ENCODE results near the gene ARF6. TPM values are rescaled to one million over a fixed set of nuclear protein-coding genes. Genes with fewer than 3 reads are reported as not detected.

The ARF6 gene
- total RNA-seq, 3 donors from 2014 or later: 84.3 to 125 (median 123) TPM

- DNase-seq (no peak), ATAC-seq (peak; percentile 42)
- Histone ChIP-seq H3K4me3 (no peak overlapping the region), H3K36me3 (ENCODE audit: low read depth) (no peaks in the 10 kb centered on the region), H3K4me1 (ENCODE audit: low read depth) (peaks cover 10% of the 10 kb centered on the region), H3K9me3 (no peaks in the 10 kb centered on the region)
- intact Hi-C loops (cut with DNase I, micrococcal nuclease): no loop called here
- no peak for TF ChIP-seq CTCF (IDR thresholded peaks at IDR 0.05)
These were observed 48.0 kb downstream of the ARF6 start for GRCh38 chr14:49940808-49941421.

GRCh38 chr14:49942090-49942489 is 49.2 kb downstream of the ARF6 start:
- Histone ChIP-seq H3K4me1 (ENCODE audit: low read depth) (peaks cover 22% of the 10 kb centered on the region), H3K4me3 (no peak overlapping the region), H3K36me3 (ENCODE audit: low read depth) (no peaks in the 10 kb centered on the region), H3K9me3 (no peaks in the 10 kb centered on the region)
- no peak for DNase-seq
- ATAC-seq: no peak
- intact Hi-C loops (cut with DNase I, micrococcal nuclease): no loop called here
- TF ChIP-seq CTCF (IDR thresholded peaks at IDR 0.05): no peak

GRCh38 chr14:49944501-49944900 is 51.6 kb downstream of the ARF6 start:
- Histone ChIP-seq H3K9me3 (no peaks in the 10 kb centered on the region), H3K36me3 (ENCODE audit: low read depth) (no peaks in the 10 kb centered on the region), H3K4me3 (no peak overlapping the region), H3K4me1 (ENCODE audit: low read depth) (peaks cover 25% of the 10 kb centered on the region)
- DNase-seq: no peak
- no peak for TF ChIP-seq CTCF (IDR thresholded peaks at IDR 0.05)
- no peak for ATAC-seq
- intact Hi-C loops (cut with DNase I, micrococcal nuclease): no loop called here

GRCh38 chr14:49945448-49946319 is 52.8 kb downstream of the ARF6 start:
- DNase-seq (no peak), ATAC-seq (peak; percentile 26)
- Histone ChIP-seq H3K9me3 (no peaks in the 10 kb centered on the region), H3K4me1 (ENCODE audit: low read depth) (peaks cover 25% of the 10 kb centered on the region), H3K4me3 (no peak overlapping the region), H3K36me3 (ENCODE audit: low read depth) (no peaks in the 10 kb centered on the region)
- TF ChIP-seq CTCF (IDR thresholded peaks at IDR 0.05): no peak
- intact Hi-C loops (cut with DNase I, micrococcal nuclease): no loop called here

Other genes with a start within 250 kb of the ARF6 start
- 1 to 10 TPM; 1.7 to 8.1 (median 2.9) TPM for gene POLE2, start 204.9 kb upstream of the ARF6 start, total RNA-seq
- 10 to 100 TPM in 1 of 3 donors, 1 to 10 TPM in 2; 1.8 to 12.5 (median 2.7) TPM for gene KLHDC1, start 200.0 kb upstream of the ARF6 start, total RNA-seq
- 10 to 100 TPM; 65.2 to 83.0 (median 75.0) TPM for gene KLHDC2, start 124.9 kb upstream of the ARF6 start, total RNA-seq
- gene NEMF, start 40.3 kb upstream of the ARF6 start, total RNA-seq: 10 to 100 TPM; 54.8 to 68.9 (median 66.6) TPM
- 1 to 10 TPM; 5.9 to 8.9 (median 6.9) TPM for gene VCPKMT, start 223.5 kb downstream of the ARF6 start, total RNA-seq